HEK293 (cell line): ENCODE data around the gene FASTK.

Source experiments
- CTCF ChIA-PET: fragments of 350-600 bp; formaldehyde crosslinking; extraction: SDS; loops from one replicate; lab custom pipeline; 2021; ENCODE audit warnings: antibody characterized with exemption; lab: Yijun Ruan, JAX
- POLR2A ChIA-PET: fragments of 300-600 bp; formaldehyde crosslinking; extraction: SDS; loops from one replicate; lab custom pipeline; 2020; ENCODE audit warnings: antibody characterized with exemption, inconsistent platforms; lab: Yijun Ruan, JAX
- H3K27ac ChIP-seq: fragments of 200-500 bp; sonication (Bioruptor generic); 2 replicates; pipeline ENCODE4 v1.5.1; 2014; ENCODE audit warnings: low read depth, low read length, control low read depth, inconsistent platforms; ENCODE audit errors: extremely low read depth
- H3K36me3 ChIP-seq, 2 experiments: fragments of 200-500 bp in 1 of 2; sonication (Bioruptor generic) in 1 of 2; 1 replicate in 1 of 2; 2 replicates in 1 of 2; pipeline ENCODE4 v1.5.1; 2014 to 2017; ENCODE audit warnings: inconsistent platforms in 2 of 2, low read length in 2 of 2; ENCODE audit not compliant: control insufficient read depth in 2 of 2, insufficient read depth in 1 of 2
- H3K4me1 ChIP-seq: fragments of 200-500 bp; sonication (Bioruptor generic); 2 replicates; pipeline ENCODE4 v1.5.1; 2014; ENCODE audit warnings: mild to moderate bottlenecking, low read length, inconsistent platforms; ENCODE audit not compliant: control insufficient read depth, insufficient read depth
- H3K4me3 ChIP-seq: 2 replicates; pipeline ENCODE4 v1.5.1; 2011; ENCODE audit warnings: low read depth, mild to moderate bottlenecking, control low read depth, low read length, moderate library complexity
- H3K9me3 ChIP-seq: fragments of 200-500 bp; sonication (Bioruptor generic); 2 replicates; pipeline ENCODE4 v1.5.1; 2014; ENCODE audit warnings: low read depth, low read length, inconsistent platforms; ENCODE audit not compliant: control insufficient read depth, insufficient read depth
- KLF1 ChIP-seq: fragments of 450-650 bp; formaldehyde crosslinking; IDR thresholded peaks from 2 replicates; pipeline ENCODE4 v1.5.1; 2016; ENCODE audit warnings: missing biosample characterization, missing genetic modification characterization
- KLF7 ChIP-seq: fragments of 450-650 bp; formaldehyde crosslinking; IDR thresholded peaks from 2 replicates; pipeline ENCODE4 v1.5.1; 2016; ENCODE audit warnings: missing biosample characterization, missing genetic modification characterization, borderline replicate concordance
- MYNN ChIP-seq: fragments of 450-650 bp; formaldehyde crosslinking; IDR thresholded peaks from 2 replicates; pipeline ENCODE4 v1.5.1; 2016; ENCODE audit warnings: missing biosample characterization, missing genetic modification characterization, borderline replicate concordance
- SP2 ChIP-seq: fragments of 450-650 bp; formaldehyde crosslinking; IDR thresholded peaks from 2 replicates; pipeline ENCODE4 v1.5.1; 2016; ENCODE audit warnings: missing biosample characterization, missing genetic modification characterization
- TRIM28 ChIP-seq: IDR thresholded peaks from 2 replicates; pipeline ENCODE4 v1.6.1; 2011; ENCODE audit warnings: low read length, control low read depth, borderline replicate concordance
- YY1 ChIP-seq: fragments of 450-650 bp; formaldehyde crosslinking; IDR thresholded peaks from 2 replicates; pipeline ENCODE4 v1.5.1; 2018; ENCODE audit warnings: missing biosample characterization, missing genetic modification characterization
- ZBTB17 ChIP-seq: fragments of 450-650 bp; formaldehyde crosslinking; IDR thresholded peaks from 2 replicates; pipeline ENCODE4 v1.5.1; 2016; ENCODE audit warnings: missing biosample characterization, missing genetic modification characterization
- ZFHX2 ChIP-seq: fragments of 450-650 bp; formaldehyde crosslinking; conservative IDR thresholded peaks from 2 replicates; pipeline ENCODE4 v1.5.1; 2016; ENCODE audit warnings: missing biosample characterization, missing genetic modification characterization
- ZFP69B ChIP-seq: fragments of 450-650 bp; formaldehyde crosslinking; IDR thresholded peaks from 2 replicates; pipeline ENCODE4 v1.5.1; 2016; ENCODE audit warnings: missing biosample characterization, missing genetic modification characterization
- ZIC2 ChIP-seq: fragments of 450-650 bp; formaldehyde crosslinking; IDR thresholded peaks from 2 replicates; pipeline ENCODE4 v1.5.1; 2016; ENCODE audit warnings: missing biosample characterization, missing genetic modification characterization
- ZNF112 ChIP-seq: fragments of 450-650 bp; formaldehyde crosslinking; IDR thresholded peaks from 2 replicates; pipeline ENCODE4 v1.5.0; 2017; ENCODE audit warnings: missing biosample characterization, missing genetic modification characterization
- ZNF132 ChIP-seq: fragments of 450-650 bp; formaldehyde crosslinking; IDR thresholded peaks from 2 replicates; pipeline ENCODE4 v1.5.1; 2017; ENCODE audit warnings: missing biosample characterization, missing genetic modification characterization, borderline replicate concordance
- ZNF133 ChIP-seq: fragments of 450-650 bp; formaldehyde crosslinking; IDR thresholded peaks from 2 replicates; pipeline ENCODE4 v1.5.1; 2016; ENCODE audit warnings: missing biosample characterization, missing genetic modification characterization
- ZNF341 ChIP-seq: fragments of 450-650 bp; formaldehyde crosslinking; IDR thresholded peaks from 2 replicates; pipeline ENCODE4; 2016; ENCODE audit warnings: low read depth, missing biosample characterization, missing genetic modification characterization
- ZNF366 ChIP-seq: fragments of 450-650 bp; formaldehyde crosslinking; conservative IDR thresholded peaks from 2 replicates; pipeline ENCODE4 v1.5.1; 2016; ENCODE audit warnings: missing biosample characterization, missing genetic modification characterization
- ZNF473 ChIP-seq: fragments of 450-650 bp; formaldehyde crosslinking; IDR thresholded peaks from 2 replicates; pipeline ENCODE4 v1.5.1; 2017; ENCODE audit warnings: missing biosample characterization, missing genetic modification characterization
- ZNF600 ChIP-seq: fragments of 450-650 bp; formaldehyde crosslinking; IDR thresholded peaks from 2 replicates; pipeline ENCODE4 v1.5.1; 2016; ENCODE audit warnings: missing biosample characterization, missing genetic modification characterization
- ZNF658 ChIP-seq: fragments of 450-650 bp; formaldehyde crosslinking; IDR thresholded peaks from 2 replicates; pipeline ENCODE4; 2016; ENCODE audit warnings: missing biosample characterization, missing genetic modification characterization
- ZNF777 ChIP-seq: fragments of 450-650 bp; formaldehyde crosslinking; IDR thresholded peaks from 2 replicates; pipeline ENCODE4 v1.5.1; 2017; ENCODE audit warnings: missing biosample characterization, missing genetic modification characterization, borderline replicate concordance
- ZNF785 ChIP-seq: fragments of 450-650 bp; formaldehyde crosslinking; IDR thresholded peaks from 2 replicates; pipeline ENCODE4 v1.5.1; 2016; ENCODE audit warnings: missing biosample characterization, missing genetic modification characterization
- ZXDB ChIP-seq: fragments of 450-650 bp; formaldehyde crosslinking; IDR thresholded peaks from 2 replicates; pipeline ENCODE4 v1.5.1; 2016; ENCODE audit warnings: missing biosample characterization, missing genetic modification characterization
- TF ChIP-seq, protein P1 (sequence below): fragments of 450-650 bp; formaldehyde crosslinking; IDR thresholded peaks from 2 replicates; pipeline ENCODE4 v1.5.1; 2016; ENCODE audit warnings: missing biosample characterization, missing genetic modification characterization
- TF ChIP-seq, protein P2 (sequence below): fragments of 450-650 bp; formaldehyde crosslinking; IDR thresholded peaks from 2 replicates; pipeline ENCODE4 v1.5.1; 2016; ENCODE audit warnings: missing biosample characterization, missing genetic modification characterization
- TF ChIP-seq, protein P3 (sequence below): fragments of 450-650 bp; formaldehyde crosslinking; conservative IDR thresholded peaks from 2 replicates; pipeline ENCODE4 v1.5.1; 2016; ENCODE audit warnings: low read depth, missing biosample characterization, missing genetic modification characterization
- TF ChIP-seq, protein P4 (sequence below): fragments of 450-650 bp; formaldehyde crosslinking; IDR thresholded peaks from 2 replicates; pipeline ENCODE4 v1.5.1; 2017; ENCODE audit warnings: missing biosample characterization, missing genetic modification characterization
- TF ChIP-seq, protein P5 (sequence below): fragments of 450-650 bp; formaldehyde crosslinking; IDR thresholded peaks from 2 replicates; pipeline ENCODE4 v1.5.1; 2017; ENCODE audit warnings: missing biosample characterization, missing genetic modification characterization

Gene FASTK

DNA sequence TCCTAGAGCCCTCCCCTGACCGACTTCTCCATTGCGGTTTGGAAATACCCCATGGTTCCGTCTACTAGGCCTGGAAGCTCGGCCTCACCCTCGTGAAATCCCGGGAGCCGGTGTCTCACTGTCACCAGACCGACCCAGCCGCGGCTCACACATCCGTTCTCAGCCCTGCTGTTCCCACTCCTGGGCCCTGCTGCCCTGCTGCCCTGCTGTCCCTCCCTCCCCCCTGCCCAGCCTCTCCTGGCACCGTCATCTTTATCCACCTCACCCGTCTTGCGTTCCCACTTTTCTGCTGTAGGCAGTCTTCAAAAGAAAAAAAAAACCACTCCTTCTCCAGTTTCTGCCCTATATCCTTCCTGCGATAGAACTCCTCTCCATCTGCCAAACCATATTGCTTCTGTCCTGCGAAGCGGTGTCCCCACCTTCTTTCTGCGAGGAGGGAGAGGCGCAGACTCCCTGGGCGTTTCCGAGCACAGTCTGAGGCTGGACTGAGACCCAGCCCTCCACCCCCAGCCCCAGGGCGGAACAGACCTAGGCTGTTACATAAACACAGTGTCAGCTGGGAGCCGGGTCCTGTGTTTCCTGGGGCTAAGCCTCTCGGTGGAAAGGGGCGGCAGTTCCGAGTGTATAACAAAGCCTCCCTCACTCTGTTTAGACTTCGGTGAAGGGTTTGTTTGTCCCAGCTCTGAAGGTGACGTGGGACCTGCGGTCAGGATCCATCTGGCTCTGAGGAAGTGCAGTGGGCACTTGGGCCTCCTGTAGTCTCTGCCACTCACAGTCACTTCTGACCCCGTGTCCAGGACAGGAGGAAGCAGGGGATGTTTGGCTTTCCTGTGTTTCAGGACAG is 8.5 kb upstream of the FASTK start:
- H3K4me3 ChIP-seq, result no peak overlapping the region
- peaks cover 4% of the 10 kb centered on the region; the same call in 1 of the 2 replicates for H3K4me1 ChIP-seq
- ChIA-PET CTCF (interaction anchor here (0.5 to 1.5 kb wide), 7 partner anchors 12 to 83 kb away, joined by 3 to 8 read pairs (median 3); no protein-coding TSS in a partner anchor), POLR2A (interaction anchor here (1.0 to 1.8 kb wide), 3 partner anchors 19 to 61 kb away, joined by 3 to 4 read pairs (median 3); partner anchors contain the start of gene ABCB8)
- peaks cover 0 to 44% of the 10 kb centered on the region in 2 experiments; a peak in 1 of 3 replicates for H3K36me3 ChIP-seq
- peak overlapping the region; percentile 14; the same call in 1 of the 2 replicates for H3K27ac ChIP-seq
- no peaks in the 10 kb centered on the region for H3K9me3 ChIP-seq
- TF ChIP-seq, protein P1, sequence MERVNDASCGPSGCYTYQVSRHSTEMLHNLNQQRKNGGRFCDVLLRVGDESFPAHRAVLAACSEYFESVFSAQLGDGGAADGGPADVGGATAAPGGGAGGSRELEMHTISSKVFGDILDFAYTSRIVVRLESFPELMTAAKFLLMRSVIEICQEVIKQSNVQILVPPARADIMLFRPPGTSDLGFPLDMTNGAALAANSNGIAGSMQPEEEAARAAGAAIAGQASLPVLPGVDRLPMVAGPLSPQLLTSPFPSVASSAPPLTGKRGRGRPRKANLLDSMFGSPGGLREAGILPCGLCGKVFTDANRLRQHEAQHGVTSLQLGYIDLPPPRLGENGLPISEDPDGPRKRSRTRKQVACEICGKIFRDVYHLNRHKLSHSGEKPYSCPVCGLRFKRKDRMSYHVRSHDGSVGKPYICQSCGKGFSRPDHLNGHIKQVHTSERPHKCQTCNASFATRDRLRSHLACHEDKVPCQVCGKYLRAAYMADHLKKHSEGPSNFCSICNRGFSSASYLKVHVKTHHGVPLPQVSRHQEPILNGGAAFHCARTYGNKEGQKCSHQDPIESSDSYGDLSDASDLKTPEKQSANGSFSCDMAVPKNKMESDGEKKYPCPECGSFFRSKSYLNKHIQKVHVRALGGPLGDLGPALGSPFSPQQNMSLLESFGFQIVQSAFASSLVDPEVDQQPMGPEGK (tag by site-specific recombination), result peak; percentile 71; the same call in 1 of the 2 replicates
- TF ChIP-seq ZFHX2 (tag by site-specific recombination) (peak; percentile 42), ZNF366 (tag by site-specific recombination) (0 out of 2 replicates have a peak, but pooled peaks have one; percentile 14), ZNF473 (tag by site-specific recombination) (no peak), ZXDB (0 out of 2 replicates have a peak, but pooled peaks have one; percentile 51), KLF1 (peak; percentile 94), ZFP69B (tag by site-specific recombination) (no peak), ZNF600 (tag by site-specific recombination) (peak; percentile 95), SP2 (tag by site-specific recombination) (peak; percentile 82), ZIC2 (tag by site-specific recombination) (peak; percentile 88), ZBTB17 (tag by site-specific recombination) (peak; percentile 35; the same call in 1 of the 2 replicates), YY1 (tag by site-specific recombination) (no peak), MYNN (tag by site-specific recombination) (no peak), TRIM28 (0 out of 2 replicates have a peak, but pooled peaks have one; percentile 25), ZNF132 (tag by site-specific recombination) (no peak), KLF7 (tag by site-specific recombination) (0 out of 2 replicates have a peak, but pooled peaks have one; percentile 54), ZNF133 (tag by site-specific recombination) (no peak), ZNF658 (no peak), ZNF785 (tag by site-specific recombination) (no peak), ZNF777 (tag by site-specific recombination) (no peak), ZNF112 (tag by site-specific recombination) (no peak), ZNF341 (tag by site-specific recombination) (peak; percentile 100)
- TF ChIP-seq, protein P2, sequence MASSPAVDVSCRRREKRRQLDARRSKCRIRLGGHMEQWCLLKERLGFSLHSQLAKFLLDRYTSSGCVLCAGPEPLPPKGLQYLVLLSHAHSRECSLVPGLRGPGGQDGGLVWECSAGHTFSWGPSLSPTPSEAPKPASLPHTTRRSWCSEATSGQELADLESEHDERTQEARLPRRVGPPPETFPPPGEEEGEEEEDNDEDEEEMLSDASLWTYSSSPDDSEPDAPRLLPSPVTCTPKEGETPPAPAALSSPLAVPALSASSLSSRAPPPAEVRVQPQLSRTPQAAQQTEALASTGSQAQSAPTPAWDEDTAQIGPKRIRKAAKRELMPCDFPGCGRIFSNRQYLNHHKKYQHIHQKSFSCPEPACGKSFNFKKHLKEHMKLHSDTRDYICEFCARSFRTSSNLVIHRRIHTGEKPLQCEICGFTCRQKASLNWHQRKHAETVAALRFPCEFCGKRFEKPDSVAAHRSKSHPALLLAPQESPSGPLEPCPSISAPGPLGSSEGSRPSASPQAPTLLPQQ (tag by site-specific recombination), result 0 out of 2 replicates have a peak, but pooled peaks have one; percentile 55
- TF ChIP-seq, protein P3, sequence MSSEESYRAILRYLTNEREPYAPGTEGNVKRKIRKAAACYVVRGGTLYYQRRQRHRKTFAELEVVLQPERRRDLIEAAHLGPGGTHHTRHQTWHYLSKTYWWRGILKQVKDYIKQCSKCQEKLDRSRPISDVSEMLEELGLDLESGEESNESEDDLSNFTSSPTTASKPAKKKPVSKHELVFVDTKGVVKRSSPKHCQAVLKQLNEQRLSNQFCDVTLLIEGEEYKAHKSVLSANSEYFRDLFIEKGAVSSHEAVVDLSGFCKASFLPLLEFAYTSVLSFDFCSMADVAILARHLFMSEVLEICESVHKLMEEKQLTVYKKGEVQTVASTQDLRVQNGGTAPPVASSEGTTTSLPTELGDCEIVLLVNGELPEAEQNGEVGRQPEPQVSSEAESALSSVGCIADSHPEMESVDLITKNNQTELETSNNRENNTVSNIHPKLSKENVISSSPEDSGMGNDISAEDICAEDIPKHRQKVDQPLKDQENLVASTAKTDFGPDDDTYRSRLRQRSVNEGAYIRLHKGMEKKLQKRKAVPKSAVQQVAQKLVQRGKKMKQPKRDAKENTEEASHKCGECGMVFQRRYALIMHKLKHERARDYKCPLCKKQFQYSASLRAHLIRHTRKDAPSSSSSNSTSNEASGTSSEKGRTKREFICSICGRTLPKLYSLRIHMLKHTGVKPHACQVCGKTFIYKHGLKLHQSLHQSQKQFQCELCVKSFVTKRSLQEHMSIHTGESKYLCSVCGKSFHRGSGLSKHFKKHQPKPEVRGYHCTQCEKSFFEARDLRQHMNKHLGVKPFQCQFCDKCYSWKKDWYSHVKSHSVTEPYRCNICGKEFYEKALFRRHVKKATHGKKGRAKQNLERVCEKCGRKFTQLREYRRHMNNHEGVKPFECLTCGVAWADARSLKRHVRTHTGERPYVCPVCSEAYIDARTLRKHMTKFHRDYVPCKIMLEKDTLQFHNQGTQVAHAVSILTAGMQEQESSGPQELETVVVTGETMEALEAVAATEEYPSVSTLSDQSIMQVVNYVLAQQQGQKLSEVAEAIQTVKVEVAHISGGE, result peak; percentile 93
- TF ChIP-seq, protein P4, sequence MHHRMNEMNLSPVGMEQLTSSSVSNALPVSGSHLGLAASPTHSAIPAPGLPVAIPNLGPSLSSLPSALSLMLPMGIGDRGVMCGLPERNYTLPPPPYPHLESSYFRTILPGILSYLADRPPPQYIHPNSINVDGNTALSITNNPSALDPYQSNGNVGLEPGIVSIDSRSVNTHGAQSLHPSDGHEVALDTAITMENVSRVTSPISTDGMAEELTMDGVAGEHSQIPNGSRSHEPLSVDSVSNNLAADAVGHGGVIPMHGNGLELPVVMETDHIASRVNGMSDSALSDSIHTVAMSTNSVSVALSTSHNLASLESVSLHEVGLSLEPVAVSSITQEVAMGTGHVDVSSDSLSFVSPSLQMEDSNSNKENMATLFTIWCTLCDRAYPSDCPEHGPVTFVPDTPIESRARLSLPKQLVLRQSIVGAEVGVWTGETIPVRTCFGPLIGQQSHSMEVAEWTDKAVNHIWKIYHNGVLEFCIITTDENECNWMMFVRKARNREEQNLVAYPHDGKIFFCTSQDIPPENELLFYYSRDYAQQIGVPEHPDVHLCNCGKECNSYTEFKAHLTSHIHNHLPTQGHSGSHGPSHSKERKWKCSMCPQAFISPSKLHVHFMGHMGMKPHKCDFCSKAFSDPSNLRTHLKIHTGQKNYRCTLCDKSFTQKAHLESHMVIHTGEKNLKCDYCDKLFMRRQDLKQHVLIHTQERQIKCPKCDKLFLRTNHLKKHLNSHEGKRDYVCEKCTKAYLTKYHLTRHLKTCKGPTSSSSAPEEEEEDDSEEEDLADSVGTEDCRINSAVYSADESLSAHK (tag by site-specific recombination), result 0 out of 2 replicates have a peak, but pooled peaks have one; percentile 1
- TF ChIP-seq, protein P5, sequence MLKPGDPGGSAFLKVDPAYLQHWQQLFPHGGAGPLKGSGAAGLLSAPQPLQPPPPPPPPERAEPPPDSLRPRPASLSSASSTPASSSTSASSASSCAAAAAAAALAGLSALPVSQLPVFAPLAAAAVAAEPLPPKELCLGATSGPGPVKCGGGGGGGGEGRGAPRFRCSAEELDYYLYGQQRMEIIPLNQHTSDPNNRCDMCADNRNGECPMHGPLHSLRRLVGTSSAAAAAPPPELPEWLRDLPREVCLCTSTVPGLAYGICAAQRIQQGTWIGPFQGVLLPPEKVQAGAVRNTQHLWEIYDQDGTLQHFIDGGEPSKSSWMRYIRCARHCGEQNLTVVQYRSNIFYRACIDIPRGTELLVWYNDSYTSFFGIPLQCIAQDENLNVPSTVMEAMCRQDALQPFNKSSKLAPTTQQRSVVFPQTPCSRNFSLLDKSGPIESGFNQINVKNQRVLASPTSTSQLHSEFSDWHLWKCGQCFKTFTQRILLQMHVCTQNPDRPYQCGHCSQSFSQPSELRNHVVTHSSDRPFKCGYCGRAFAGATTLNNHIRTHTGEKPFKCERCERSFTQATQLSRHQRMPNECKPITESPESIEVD (tag by site-specific recombination), result no peak
